A549 (cell line): ENCODE measurements around the gene ORM1.

Experiments used
- BHLHE40 ChIP-seq: IDR thresholded peaks from 2 replicates; pipeline ENCODE4 v1.6.1; 2012; ENCODE audit warnings: low read depth, low read length, inconsistent platforms
- CBX8 ChIP-seq: fragments of 200-600 bp; sonication (generic); IDR thresholded peaks from 2 replicates; pipeline ENCODE4 v1.6.1; 2016
- CTCF ChIP-seq: fragments of >200 bp; sonication (Bioruptor Twin); formaldehyde crosslinking; IDR thresholded peaks from 3 replicates; pipeline ENCODE4 v1.5.1; 2016
- EP300 ChIP-seq, 2 experiments: fragments of >200 bp; sonication (Bioruptor Twin); formaldehyde crosslinking; IDR thresholded peaks; 2 replicates in 1 of 2; 3 replicates in 1 of 2; pipeline ENCODE4 v1.6.1; 2016 to 2017
- FOSL2 ChIP-seq, 2 experiments: fragments of 450-650 bp in 1 of 2; fragments of >200 bp in 1 of 2; sonication (Bioruptor Twin) in 1 of 2; formaldehyde crosslinking; IDR thresholded peaks; 2 replicates each; pipeline versions ENCODE4 v1.5.0 to v1.6.1; 2016 to 2020; ENCODE audit warnings: mild to moderate bottlenecking in 1 of 2, moderate library complexity in 1 of 2
- KDM5A ChIP-seq: fragments of 200-600 bp; sonication (generic); IDR thresholded peaks from 2 replicates; pipeline ENCODE4 v1.6.1; 2016; ENCODE audit warnings: antibody characterized with exemption, mild to moderate bottlenecking
- MAFK ChIP-seq: fragments of 450-650 bp; IDR thresholded peaks from 2 replicates; pipeline ENCODE4 v1.6.1; 2014; ENCODE audit not compliant: partially characterized antibody
- MAX ChIP-seq: IDR thresholded peaks from 2 replicates; pipeline ENCODE4 v1.6.1; 2012
- PBX3 ChIP-seq: IDR thresholded peaks from 2 replicates; pipeline ENCODE4 v1.6.1; 2012
- POLR2A ChIP-seq: IDR thresholded peaks from 2 replicates; pipeline ENCODE4 v1.6.1; 2012; ENCODE audit warnings: mild to moderate bottlenecking, low read length

GRCh38 chr9:114285166-114285867 is 37.6 kb upstream of the ORM1 start:
- TF ChIP-seq MAFK = peak; percentile 99
- no peak for TF ChIP-seq CTCF
- TF ChIP-seq CBX8 = no peak
- no peak for TF ChIP-seq BHLHE40
- peak; percentile 40; the same call in 1 of the 2 replicates for TF ChIP-seq FOSL2 (IDR thresholded peaks at IDR 0.05)
- peak; percentile 74 for TF ChIP-seq FOSL2 (CRISPR knock-in tag; IDR thresholded peaks at IDR 0.05)
- no peak for TF ChIP-seq PBX3
- TF ChIP-seq EP300 (IDR thresholded peaks at IDR 0.05) = no peak
- no peak for TF ChIP-seq KDM5A
- peak; percentile 57; the same call in 1 of the 2 replicates for TF ChIP-seq MAX
- no peak for TF ChIP-seq POLR2A
